SW480 (cell line): ENCODE results near the gene COPG2.
A peak's percentile ranks its signal among the peaks of the same experiment; 100 is the strongest.
"Not testable (repeated sequence)": the region's sequence is repeated elsewhere in the genome, so short reads cannot be mapped to it uniquely, and the experiment has no call there.

Source experiments
- DNase-seq: peaks from one replicate; pipeline ENCODE4 v3.0.0-alpha.2; 2016; ENCODE audit warnings: low spot score

Gene COPG2

GRCh38 chr7:130566168-130566897 is 102.2 kb downstream of the COPG2 start:
- no peak for DNase-seq

- DNase-seq: peak; percentile 57
Observed at GRCh38 chr7:130560972-130561371, 107.6 kb downstream of the COPG2 start.

GRCh38 chr7:130559184-130559583 is 109.4 kb downstream of the COPG2 start:
- DNase-seq: no peak

GRCh38 chr7:130554481-130554880 is 114.1 kb downstream of the COPG2 start:
- DNase-seq: no peak

GRCh38 chr7:130553398-130554029 is 115.0 kb downstream of the COPG2 start:
- no peak for DNase-seq

- no peak for DNase-seq
Observed at GRCh38 chr7:130544356-130544755, 124.2 kb downstream of the COPG2 start.

- no peak for DNase-seq
Observed at GRCh38 chr7:130543487-130544010, 125.0 kb downstream of the COPG2 start.

- not testable (repeated sequence) for DNase-seq
Observed at GRCh38 chr7:130542297-130542696, 126.3 kb downstream of the COPG2 start.

- not testable (repeated sequence) for DNase-seq
Observed at GRCh38 chr7:130541287-130541686, 127.3 kb downstream of the COPG2 start.

GRCh38 chr7:130537894-130538293 is 130.7 kb downstream of the COPG2 start:
- DNase-seq: not testable (repeated sequence)

GRCh38 chr7:130529417-130529816 is 139.1 kb downstream of the COPG2 start:
- no peak for DNase-seq

- not testable (repeated sequence) for DNase-seq
Observed at GRCh38 chr7:130527752-130528355, 140.7 kb downstream of the COPG2 start.

GRCh38 chr7:130524628-130525027 is 143.9 kb downstream of the COPG2 start:
- DNase-seq: no peak

- DNase-seq: not testable (repeated sequence)
Observed at GRCh38 chr7:130523519-130524125, 144.9 kb downstream of the COPG2 start.

- DNase-seq: no peak
Observed at GRCh38 chr7:130521258-130521951, 147.1 kb downstream of the COPG2 start.

GRCh38 chr7:130515315-130516040 is 153.1 kb downstream of the COPG2 start:
- DNase-seq: no peak

GRCh38 chr7:130513447-130513846 is 155.1 kb downstream of the COPG2 start:
- no peak for DNase-seq

- not testable (repeated sequence) for DNase-seq
Observed at GRCh38 chr7:130512038-130512437, 156.5 kb downstream of the COPG2 start.

GRCh38 chr7:130506358-130506757 is 162.2 kb downstream of the COPG2 start:
- no peak for DNase-seq

- no peak for DNase-seq
Observed at GRCh38 chr7:130505753-130506152, 162.8 kb downstream of the COPG2 start.

GRCh38 chr7:130500910-130501309 is 167.6 kb downstream of the COPG2 start:
- DNase-seq: no peak
